ENCODE data around the gene ADARB1.

The ADARB1 gene

GRCh38 chr21:45097827-45098387, 23.5 kb downstream of the ADARB1 start:
- DNase-seq (ENCODE audit: low read depth), result no peak
- no peak for TF ChIP-seq CTCF (conservative IDR thresholded peaks at IDR 0.05; ENCODE audit: low read depth, low read length)
- no peak overlapping the region for H3K4me3 ChIP-seq (ENCODE audit: low read length)

DNA sequence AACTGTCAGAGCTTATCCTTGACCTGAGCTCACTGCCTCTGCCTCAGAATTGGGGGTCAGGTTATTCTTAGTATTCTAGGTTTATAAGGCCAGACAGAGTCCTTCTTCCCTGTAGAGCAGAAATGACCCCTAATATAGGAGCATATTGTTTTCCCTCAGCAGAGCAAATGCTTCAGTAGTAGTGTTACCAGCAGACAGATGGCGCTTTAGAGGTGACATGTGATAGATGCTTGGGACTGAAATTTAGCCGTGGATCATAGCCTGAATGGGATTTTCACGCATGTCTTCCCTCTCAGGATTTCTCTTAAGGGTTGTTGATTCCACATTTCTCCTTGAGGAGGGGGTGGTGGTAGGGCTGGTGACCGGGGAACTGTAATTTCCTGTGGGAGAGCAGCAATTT, 24.5 kb downstream of the ADARB1 start:
- DNase-seq (ENCODE audit: low read depth), result no peak
- no peak overlapping the region for H3K4me3 ChIP-seq (ENCODE audit: low read length)
- peak; percentile 62 for TF ChIP-seq CTCF (conservative IDR thresholded peaks at IDR 0.05; ENCODE audit: low read depth, low read length)

DNA sequence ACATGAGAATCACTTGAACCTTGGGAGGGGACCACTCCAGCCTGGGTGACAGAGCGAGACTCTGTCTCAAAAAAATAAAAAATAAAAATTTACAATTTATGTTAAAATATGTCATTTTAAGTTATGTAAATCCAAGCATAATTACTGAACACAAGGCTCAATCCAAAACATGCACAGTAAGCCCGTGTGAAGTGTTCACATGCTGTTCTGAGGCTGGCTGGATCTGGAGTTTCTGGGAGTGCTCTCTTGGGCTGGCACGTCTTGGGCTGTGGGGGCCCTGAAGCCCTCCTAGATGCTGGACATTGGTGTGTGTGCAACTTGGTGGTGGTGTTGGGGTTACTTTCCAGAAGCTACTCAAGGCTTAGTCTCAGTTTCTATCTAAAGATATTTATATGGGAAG, 25.2 kb downstream of the ADARB1 start:
- DNase-seq (ENCODE audit: low read depth), result no peak
- TF ChIP-seq CTCF (conservative IDR thresholded peaks at IDR 0.05; ENCODE audit: low read depth, low read length), result no peak

GRCh38 chr21:45100866-45101265, 26.5 kb downstream of the ADARB1 start:
- H3K4me3 ChIP-seq (ENCODE audit: low read length), result no peak overlapping the region
- no peak for DNase-seq (ENCODE audit: low read depth)
- no peak for TF ChIP-seq CTCF (conservative IDR thresholded peaks at IDR 0.05; ENCODE audit: low read depth, low read length)

More for the DNA sequence above, 25.2 kb downstream of the ADARB1 start:
- no peak overlapping the region for H3K4me3 ChIP-seq (ENCODE audit: low read length)

DNA sequence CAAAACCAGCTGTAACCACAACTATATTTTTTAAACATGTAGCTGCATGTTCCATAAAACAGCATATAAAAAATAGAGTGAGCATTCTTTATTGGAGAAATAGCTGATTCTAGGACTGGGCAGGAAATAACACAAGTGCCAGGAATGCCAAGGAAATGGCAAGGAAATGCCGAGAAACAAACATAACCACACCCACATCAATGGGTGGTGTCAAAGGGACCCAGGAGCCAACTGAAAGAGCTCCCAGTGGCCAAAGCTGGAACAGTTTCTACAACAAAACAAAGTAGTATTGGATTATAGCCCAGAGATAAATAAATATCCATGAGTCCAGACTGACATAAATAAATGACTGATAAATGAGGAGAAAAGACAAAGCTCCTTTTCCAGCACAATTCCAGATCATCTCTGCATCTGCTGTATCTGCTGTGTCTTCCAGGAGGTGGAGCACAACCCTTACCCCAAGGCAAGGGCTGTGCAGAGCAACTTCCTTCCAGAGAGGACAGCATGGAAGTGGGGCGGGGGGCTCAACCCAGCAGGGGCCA, 28.1 kb downstream of the ADARB1 start:
- H3K4me3 ChIP-seq (ENCODE audit: low read length), result no peak overlapping the region
- TF ChIP-seq CTCF (conservative IDR thresholded peaks at IDR 0.05; ENCODE audit: low read depth, low read length), result peak; percentile 45
- peak; percentile 40 for DNase-seq (ENCODE audit: low read depth)

DNA sequence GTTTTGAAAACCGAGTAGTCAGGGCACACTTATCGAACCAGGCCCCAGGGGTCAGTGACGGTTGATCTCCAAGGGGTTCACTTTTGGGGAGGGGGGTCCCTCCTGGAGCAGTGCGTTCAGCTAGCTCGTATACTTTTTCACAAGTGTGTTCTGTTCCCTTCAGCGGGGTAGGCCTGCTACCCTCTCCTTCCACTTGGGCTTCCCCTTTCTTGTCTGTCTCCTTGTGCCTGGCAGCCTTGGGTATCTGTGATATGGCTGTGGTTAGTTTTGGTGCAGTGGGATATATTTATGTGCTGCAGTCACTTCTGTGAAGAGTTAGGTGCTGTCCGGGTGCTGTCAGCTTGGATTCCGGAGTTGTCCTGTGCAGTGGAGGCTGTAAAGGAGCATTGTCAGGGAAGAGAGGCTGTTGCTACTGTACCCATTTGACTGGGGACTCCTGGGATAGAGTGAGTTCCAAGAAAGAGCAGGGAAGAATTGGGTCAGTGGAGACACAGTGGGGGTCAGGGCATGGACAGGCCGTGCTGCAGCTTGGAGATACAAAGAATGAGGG, 29.7 kb downstream of the ADARB1 start:
- no peak for DNase-seq (ENCODE audit: low read depth)
- no peak overlapping the region for H3K4me3 ChIP-seq (ENCODE audit: low read length)
- no peak for TF ChIP-seq CTCF (conservative IDR thresholded peaks at IDR 0.05; ENCODE audit: low read depth, low read length)

- no peak overlapping the region for H3K4me3 ChIP-seq (ENCODE audit: low read length)
- DNase-seq (ENCODE audit: low read depth), result no peak
- no peak for TF ChIP-seq CTCF (conservative IDR thresholded peaks at IDR 0.05; ENCODE audit: low read depth, low read length)
Measured at GRCh38 chr21:45104560-45104959, 30.2 kb downstream of the ADARB1 start.
